ENCODE data around the gene HSPA9.

Gene HSPA9

DNA sequence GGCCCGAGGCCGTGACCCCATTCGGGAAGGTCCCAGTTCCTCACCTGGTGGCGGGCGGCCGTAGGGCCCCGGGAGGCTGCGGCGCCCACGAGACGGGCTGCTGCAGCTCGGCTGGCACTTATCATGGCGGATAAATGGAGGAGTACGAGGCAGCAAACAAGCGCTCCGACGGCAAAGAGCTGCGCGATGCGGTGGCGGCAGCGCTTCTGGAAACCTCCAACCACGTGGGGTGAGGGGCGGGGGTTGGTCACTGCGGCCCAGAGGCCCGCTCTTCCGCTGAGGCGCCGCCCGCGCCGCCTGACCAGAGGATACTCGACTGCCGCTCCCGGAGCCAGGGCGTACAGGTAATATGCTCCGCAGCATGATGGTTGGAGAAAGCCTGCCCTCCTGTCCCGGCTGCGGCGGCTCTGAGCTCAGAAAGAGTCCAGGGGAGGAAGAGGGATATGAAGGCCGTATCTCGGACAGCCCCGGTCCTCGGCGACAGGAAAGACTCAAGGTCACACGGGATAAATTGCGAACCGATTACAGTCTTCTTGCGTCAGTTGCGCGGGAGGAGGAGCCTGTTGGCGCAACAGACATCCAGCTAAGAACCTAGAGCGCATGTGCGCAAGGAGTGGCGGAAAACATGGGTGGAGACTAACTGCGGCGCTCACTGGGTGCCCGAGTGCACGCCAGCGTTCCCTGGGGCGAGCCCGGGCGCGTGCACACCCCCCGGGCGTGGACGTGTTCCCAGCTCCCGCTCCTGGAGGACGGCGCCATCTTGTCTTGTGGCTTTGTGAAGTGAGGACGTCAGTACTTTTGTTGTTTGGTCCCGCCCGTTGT, at the start of gene HSPA9:
Gene HSPA9 (minus strand): TSS at position 208 of the 822 bp plus-strand sequence. CDS start 83 bp downstream, at position 125.
- H3K4me3 ChIP-seq (ENCODE audit: low read depth, low read length) = peak within 1 kb of the TSS; percentile 99
- peak; percentile 99 for DNase-seq (ENCODE audit: low read depth)

DNA sequence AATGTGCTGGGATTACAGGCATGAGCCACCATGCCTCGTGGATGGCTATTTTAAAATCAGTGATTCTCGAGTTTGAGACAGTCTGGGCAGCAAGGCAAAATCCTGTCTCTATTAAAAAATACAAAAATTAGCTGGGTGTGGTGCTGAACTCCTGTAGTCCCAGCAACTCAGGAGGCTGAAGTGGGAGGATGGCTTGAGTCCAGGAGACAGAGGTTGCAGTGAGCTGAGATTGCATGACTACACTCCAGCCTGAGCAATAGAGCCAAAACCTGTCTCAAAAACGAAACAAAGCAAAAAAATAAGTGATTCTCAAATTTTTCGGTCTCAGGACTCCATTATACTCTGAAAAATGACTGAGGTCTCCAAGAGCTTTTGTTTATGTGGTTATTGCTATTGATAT, 47.9 kb upstream of the HSPA9 start:
- no peak for DNase-seq (ENCODE audit: low read depth)
- no peak overlapping the region for H3K4me3 ChIP-seq (ENCODE audit: low read depth, low read length)

DNA sequence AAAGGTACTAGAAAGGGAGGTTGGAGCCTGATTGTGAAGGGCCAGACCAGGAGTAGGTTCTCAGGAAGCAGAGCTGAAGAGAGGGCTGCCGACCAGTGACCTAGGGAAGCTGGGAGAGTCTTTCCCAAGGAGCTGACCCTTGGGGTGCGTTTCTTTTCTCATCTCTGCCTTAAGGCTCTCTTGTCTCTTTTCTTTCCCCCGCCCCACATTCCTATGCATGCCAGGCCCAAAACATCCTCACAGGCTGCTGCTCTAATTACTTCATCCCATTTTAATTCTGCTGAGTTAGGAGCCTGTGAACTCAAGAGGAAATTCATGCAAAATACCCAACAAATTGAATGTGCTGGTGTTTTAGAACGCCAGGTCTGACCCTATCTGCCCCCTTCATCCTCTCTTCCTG, 46.9 kb upstream of the HSPA9 start:
- no peak for DNase-seq (ENCODE audit: low read depth)
- no peak overlapping the region for H3K4me3 ChIP-seq (ENCODE audit: low read depth, low read length)

DNA sequence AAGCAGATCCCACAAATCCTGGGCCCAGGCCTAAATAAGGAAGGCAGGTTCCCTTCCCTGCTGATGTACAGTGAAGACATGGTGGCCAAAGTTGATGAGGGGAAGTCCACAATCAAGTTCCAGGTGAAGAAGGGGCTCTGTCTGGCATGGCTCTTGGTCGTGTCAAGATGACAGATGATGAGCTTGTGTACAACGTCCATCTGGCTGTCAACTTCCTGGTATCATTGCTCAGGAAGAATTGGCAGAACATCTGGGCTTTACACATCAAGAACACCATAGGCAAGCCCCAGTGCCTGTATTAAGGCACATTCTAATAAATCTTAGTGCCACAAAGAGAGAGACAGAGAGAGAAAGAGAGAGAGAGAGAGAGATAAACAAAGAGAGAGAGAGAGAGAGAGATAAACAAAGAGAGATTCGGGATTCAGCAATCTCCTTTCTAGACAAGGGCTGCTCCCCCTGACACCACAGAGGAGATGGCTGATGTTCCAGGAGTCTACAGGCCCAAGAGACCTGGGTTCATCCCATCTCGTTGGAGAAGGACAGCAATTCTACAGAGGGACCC, 45.5 kb upstream of the HSPA9 start:
- no peak overlapping the region for H3K4me3 ChIP-seq (ENCODE audit: low read depth, low read length)
- DNase-seq (ENCODE audit: low read depth) = no peak

DNA sequence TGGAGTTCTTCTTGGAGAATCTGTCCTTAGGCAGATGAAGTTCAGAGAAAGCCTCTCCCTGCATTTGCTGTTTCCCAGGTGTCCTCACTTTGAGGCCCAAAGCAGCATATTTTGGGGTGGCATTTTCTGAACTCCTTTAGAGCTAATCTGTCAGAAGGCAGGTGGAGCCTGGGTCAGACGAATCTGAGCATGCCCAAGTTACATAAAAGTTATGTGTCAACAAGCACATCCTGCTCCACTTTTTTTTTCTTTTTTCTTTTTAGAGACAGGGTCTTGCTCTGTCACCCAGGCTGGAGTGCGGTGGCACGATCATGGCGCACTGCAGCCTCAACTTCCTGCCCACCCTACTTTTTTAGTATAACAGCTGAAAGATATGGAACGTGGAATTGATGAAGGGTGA, 41.3 kb upstream of the HSPA9 start:
- no peak for DNase-seq (ENCODE audit: low read depth)

DNA sequence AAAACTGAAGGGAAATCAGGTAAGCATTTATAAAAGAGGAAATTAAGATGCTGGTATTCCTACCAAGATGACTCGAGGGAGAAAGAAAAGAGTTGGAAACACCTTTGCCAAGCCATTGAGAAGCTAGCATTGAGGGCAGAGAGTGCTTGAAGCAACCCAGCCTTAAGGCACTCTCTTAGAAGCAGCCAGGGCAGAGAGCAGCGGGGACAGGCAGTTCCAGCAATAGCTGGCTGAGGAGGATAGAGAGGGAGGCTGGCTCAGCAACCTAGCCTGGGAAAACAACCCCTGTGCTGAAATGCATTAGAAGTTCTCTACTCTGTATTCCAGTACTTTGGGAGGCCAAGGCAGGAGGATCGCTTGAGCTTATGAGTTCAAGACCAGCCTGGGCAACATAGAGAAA, 40.3 kb upstream of the HSPA9 start:
- no peak for DNase-seq (ENCODE audit: low read depth)
- no peak overlapping the region for H3K4me3 ChIP-seq (ENCODE audit: low read depth, low read length)

More for the DNA sequence above, 41.3 kb upstream of the HSPA9 start:
- no peak overlapping the region for H3K4me3 ChIP-seq (ENCODE audit: low read depth, low read length)

DNA sequence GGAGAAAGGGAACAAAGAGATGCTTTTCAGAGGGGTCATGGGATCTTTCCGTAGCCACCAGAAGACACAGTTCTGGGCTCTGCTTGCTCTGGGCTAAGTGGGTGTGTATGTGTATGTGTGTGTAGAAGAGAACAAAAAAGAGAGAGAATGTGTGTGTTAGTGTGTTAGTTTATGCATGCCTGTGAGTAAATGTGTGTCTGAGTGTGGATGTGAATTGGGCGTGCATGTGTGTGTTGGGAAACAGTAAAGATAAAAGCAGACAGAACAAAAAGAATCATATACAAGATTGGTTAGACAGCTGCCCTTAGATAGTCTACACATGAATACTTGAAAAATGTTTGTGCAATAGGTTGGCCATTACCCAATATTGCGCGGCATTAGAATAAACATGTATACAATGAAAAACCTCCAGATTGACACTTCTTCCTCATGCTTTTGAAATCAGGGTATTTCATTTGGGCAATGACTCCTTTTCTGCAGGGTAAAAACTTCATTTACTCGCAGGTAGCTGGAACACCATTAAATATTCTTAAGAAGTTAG, 36.5 kb upstream of the HSPA9 start:
- peak overlapping the region; percentile 40 for H3K4me3 ChIP-seq (ENCODE audit: low read depth, low read length)
- DNase-seq (ENCODE audit: low read depth) = no peak

DNA sequence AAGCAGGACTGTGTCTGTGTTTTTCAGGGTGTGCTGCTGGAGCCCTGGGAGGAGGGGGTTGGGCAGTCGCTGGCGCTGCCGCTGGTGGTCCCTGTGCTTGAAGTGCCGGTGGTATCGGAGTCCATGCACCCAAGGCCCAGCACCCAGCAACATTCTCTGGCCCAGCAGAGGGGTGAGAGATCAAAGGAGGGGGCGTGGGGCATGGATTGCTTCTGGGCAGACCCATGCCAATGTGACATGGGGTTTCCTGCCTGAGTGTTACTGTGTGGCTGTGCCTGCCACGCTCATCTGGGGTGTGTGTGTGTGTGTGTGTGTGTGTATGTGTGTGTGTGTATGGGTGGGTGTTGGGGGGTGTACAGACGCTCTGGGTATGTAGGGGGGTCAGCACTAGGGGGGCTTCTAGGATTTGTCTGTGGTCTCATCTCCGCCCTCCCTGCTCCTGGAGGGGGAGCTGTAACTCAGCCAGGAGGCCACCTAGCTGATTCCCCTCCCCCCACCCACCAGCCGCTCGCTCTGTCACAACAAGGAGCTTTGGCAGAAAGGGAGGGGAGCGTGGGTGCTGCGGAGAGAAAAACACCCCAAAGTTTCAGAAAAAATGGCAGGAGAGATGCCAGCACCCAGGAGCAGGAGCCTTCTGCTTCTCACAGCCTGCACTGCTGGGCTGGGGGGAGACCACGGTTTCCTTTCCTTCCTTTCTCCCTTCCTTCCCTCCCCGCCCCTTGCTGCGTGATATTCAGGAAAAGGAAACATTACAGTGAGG, 35.9 kb upstream of the HSPA9 start:
- peak overlapping the region; percentile 40 for H3K4me3 ChIP-seq (ENCODE audit: low read depth, low read length)
- DNase-seq (ENCODE audit: low read depth) = no peak

DNA sequence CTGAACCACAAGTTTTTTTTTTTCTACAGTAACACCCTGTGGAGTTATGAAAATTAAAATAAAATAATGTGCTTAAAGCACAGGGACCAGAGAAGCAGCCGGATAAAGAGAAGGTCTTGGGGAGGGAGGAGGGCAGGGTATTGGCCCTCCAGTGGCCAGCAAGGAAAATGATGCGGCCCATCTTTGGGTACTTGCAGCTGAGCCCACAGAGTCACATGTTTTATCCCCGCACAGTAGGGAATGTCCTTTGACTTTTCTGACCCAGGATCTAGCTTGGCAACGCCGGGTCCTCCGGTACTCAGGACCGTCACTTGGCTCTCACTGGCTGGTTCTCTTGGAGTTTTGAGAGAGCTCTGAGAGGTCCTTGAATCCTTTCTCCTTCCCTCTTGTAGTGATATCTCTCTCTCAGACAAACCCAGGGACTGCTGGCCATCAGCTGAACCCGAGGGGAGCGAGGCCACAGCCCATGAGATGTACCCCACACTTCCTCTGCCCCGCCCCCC, 35.3 kb upstream of the HSPA9 start:
- H3K4me3 ChIP-seq (ENCODE audit: low read depth, low read length) = no peak overlapping the region
- no peak for DNase-seq (ENCODE audit: low read depth)

DNA sequence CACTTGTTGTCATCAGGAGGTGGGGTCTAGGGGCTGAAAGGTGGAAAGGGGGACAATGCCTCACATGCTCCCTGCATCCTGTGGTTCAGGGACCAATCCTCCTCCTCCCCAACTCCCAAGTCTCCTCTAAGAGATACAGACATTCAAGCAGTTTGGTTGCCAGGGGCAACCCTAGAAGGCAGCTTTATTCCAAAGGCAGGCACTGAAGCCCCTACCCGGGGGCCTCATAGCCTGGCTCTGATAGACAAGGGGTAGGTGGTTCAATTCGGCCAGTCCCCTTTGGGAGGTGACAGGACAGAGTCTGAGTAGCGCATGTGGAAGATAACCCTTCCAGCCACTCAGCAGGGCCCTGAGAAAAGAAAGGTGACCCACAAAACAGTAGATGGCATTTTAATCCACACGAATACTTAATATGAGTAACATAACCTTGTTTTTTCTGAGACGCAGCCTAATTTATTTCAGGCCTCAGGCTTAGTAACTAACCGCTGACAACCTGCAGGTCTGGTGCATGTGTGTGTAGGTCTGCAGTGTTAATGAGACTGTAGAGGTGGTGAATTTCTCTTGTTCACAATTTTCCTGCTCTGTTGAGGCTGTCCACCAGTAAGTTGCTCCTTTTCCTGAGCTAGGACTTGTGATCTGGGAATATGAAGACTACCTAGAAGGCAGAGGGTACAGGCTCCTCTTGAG, 31.3 kb upstream of the HSPA9 start:
- DNase-seq (ENCODE audit: low read depth) = no peak

DNA sequence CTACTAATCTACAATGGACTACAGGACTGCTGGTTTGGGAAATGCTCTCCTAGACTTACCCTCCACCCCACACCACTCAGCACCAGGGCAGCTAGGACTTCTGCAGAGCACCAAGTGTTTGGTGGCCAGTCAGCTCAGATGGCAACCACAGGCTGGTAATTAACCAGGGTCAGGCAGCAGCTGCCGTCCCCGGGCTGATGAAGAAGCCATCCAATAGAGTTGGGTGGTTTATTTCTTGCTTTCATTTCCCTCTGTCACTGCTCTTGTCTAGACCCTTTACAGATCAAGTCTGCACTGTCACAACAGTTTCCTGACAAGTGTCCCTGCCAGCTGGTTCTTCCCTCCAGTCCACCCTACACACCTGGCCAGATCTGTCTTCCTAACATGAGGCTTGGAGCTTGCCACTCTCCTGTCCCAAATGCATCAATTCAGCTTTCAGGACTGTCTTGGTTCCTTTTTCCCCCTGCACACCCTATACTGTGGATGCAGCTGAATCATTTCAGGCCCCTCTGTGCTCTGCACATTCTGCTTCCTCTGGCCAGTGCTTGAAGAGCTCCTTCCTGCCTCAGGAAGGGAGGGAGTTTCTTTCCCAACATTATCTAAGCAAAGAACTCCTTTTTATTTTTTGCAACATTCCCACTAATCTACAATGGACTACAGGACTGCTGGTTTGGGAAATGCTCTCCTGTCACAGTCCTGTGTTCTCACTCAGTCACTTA, 30.2 kb upstream of the HSPA9 start:
- H3K4me3 ChIP-seq (ENCODE audit: low read depth, low read length) = no peak overlapping the region
- no peak for DNase-seq (ENCODE audit: low read depth)

More for the DNA sequence above, 31.3 kb upstream of the HSPA9 start:
- no peak overlapping the region for H3K4me3 ChIP-seq (ENCODE audit: low read depth, low read length)

DNA sequence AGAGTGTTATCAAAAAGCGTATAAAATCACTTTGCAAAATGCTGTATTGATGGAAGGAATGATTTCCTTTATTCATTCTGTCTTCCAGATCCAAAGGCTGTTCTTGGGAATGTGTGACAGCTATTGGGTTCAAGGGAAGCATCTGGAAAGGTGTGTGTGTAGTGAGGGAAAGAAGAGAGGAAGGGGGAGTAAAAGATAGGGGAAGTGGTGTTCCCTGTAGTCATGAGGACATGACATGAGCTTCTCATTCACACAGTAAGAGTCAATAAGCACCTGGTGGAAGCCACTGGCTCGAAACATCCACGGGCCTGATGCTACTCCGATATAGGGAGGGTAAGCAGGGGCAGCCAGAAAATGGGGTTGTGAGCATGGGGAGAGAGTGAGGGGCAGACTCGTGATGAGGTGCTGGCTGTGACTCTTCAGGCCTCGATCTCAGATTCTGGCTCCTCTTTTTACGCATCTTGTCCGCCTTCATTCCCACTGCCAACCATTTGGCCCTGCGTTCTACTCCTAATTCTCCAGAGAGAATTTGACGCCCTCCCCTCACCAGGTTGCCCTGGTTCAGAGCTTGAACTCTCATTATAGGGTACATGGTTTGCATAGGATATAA, 29.1 kb upstream of the HSPA9 start:
- no peak for DNase-seq (ENCODE audit: low read depth)
- no peak overlapping the region for H3K4me3 ChIP-seq (ENCODE audit: low read depth, low read length)

DNA sequence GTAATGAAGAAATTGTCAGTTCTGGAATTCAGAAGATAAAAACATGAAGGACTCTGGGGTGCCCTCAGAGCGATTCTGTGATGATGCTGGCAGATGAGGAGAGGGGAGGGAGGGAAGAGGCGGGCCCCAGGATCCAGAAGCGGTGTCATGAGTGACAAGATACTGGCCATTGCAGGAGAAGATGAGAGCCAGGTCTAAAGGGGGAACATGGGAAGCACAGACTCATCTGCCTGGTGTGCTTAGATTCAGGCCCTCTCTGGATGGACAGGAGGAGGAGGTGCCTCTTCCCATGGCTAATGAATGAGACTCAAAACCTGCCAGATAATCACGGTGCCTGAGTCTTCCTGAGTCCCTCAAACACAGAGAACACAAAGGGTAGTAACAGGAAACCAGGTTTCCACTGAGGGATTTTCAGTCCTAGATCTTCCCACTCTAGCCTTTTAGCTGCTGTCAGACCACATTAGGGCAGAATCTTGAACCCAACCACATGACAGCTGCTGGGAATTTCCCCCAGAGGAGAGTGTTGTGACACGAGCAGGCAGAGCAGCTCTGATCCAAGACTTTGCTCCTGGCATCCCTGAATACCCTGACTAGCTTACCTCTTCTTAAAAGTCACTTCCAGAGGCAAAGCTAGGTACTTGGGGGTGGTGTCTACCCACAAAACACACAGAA, 28.2 kb upstream of the HSPA9 start:
- no peak for DNase-seq (ENCODE audit: low read depth)

DNA sequence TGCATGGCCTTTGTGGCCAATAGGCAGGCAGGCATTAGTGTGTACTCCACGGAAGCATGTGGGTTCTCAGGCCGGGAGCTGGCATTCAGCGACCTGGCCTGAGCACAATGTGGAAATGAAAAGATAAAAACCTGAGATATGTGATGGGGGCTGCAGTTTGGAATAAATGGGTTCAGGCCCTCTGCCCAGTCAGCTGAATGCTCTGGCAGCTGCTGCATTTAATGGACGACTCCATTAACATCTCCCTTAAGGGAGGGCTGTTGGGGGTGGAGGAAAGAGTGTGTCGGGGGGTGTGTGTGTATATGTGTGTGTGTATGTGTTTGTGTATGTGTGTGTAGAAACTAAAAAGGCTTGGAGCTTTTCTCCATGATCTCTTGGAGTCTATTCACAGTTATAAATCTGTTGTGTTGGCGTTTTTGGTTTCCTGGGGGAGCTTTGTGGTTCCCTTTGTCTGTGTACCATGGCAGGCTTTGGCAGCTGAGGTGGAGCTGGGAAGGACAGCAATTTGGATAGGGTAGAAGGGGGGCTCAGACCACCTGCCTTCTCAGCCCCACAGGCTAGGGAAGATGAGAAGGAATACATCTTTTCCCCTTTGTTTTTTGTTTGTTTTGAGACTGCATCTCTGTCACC, 27.3 kb upstream of the HSPA9 start:
- no peak overlapping the region for H3K4me3 ChIP-seq (ENCODE audit: low read depth, low read length)
- no peak for DNase-seq (ENCODE audit: low read depth)

More for the DNA sequence above, 28.2 kb upstream of the HSPA9 start:
- no peak overlapping the region for H3K4me3 ChIP-seq (ENCODE audit: low read depth, low read length)

DNA sequence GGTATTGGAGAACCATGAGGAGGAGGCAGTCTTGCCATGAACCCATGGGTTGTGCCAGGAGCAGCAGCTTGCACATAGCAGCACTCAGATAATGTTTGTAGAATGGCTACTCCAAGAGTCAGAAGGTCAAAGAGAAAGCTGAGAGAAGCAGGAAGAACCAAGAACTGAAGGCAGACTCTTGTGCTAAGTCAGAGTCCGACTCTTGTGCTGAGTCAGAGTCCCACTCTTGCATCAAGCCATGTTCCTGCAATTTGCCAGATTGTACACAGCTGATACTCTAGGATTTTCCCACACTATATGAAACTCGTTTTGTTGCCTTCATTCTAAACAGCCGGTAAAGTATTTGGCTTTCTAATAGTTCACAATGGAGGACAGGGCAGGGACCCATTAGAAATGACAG, 26.2 kb upstream of the HSPA9 start:
- DNase-seq (ENCODE audit: low read depth) = peak; percentile 57
- no peak overlapping the region for H3K4me3 ChIP-seq (ENCODE audit: low read depth, low read length)

DNA sequence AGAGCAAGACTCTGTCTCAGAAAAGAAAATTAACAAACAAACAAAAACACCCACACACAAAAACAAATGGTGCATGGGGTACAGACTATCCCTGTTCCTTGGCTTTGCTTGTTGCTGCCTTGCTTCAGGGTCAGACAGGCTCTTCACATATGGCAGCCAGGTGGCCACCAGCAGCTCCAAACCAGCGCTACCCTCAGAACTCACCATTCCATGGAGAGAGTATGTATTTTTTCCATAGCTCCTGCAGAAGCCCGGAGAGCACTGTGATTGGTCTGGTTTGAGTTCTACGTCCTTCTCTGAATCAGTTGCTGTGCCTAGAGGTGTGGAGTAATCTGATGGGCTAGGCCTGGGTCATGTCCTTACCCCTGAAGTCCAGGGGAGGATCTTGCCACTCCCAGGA, 25.2 kb upstream of the HSPA9 start:
- DNase-seq (ENCODE audit: low read depth) = no peak
- no peak overlapping the region for H3K4me3 ChIP-seq (ENCODE audit: low read depth, low read length)

DNA sequence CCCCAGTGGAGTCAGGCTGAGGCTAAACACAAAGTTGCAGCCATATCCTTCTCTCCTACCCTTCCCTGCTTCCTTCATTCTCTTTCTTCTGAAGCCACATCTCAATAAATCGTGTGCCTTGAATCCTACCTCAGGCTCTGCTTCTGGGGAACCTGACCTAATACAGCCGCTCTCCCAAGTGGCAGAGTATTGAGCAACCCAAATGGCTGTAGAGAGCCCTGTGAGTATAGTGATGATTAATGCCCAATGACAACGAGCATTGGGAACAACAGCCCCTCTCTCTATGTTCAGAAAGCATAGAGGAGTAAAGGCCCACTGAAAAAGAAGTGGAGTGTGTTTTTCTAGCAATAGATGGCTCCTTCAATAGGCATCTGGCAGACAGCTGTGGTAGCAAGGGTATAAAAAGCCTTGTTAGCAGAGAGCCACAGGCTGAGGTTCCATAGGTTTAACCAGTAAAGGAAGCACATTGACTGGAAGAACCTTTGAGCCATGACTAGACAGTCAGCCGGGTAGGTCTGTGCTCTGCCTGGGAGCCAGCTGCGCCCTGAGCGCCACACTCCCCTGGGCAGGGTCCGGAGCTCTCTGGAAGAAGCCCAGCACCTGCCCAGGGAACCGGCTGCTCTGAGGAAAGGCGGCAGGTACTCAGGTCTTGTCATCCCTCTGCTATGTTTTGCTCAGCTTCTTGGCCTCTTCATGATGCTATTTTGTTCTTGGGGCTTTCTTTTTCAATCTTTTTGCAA, 22.6 kb upstream of the HSPA9 start:
- no peak for DNase-seq (ENCODE audit: low read depth)
- H3K4me3 ChIP-seq (ENCODE audit: low read depth, low read length) = no peak overlapping the region
